ENCODE data around the gene GLRA2. TPM values are rescaled to one million over a fixed set of nuclear protein-coding genes. Genes with fewer than 3 reads are reported as not detected.

GLRA2 gene
- polyA plus RNA-seq, 1 of the 3 experiments (the other 2 are of a cell fraction), result not detected

GRCh38 chrX:14564058-14564457 lies 34.7 kb downstream of the GLRA2 start:
- 3% methylated on average over 2 of the region's 2 CpGs for WGBS (ENCODE audit: low lambda C conversion rate)
- H3K4me1 ChIP-seq (ENCODE audit: control insufficient read depth in 1 of 2, insufficient read depth in 2 of 2, low read depth in 1 of 2, low read length in 1 of 2), result no peaks in the 10 kb centered on the region
- no peak overlapping the region for H3K4me2 ChIP-seq
- H3K9me2 ChIP-seq, result no peaks in the 10 kb centered on the region
- TF ChIP-seq USF2 (IDR thresholded peaks at IDR 0.05; ENCODE audit: borderline replicate concordance, low read depth, low read length) (no peak), SIN3A (IDR thresholded peaks at IDR 0.05; ENCODE audit: borderline replicate concordance, low read depth, low read length) (no peak), PBX3 (IDR thresholded peaks at IDR 0.05) (no peak), ELF1 (IDR thresholded peaks at IDR 0.05) (no peak), RFX5 (IDR thresholded peaks at IDR 0.05; ENCODE audit: low read length) (no peak), SMC3 (IDR thresholded peaks at IDR 0.05; ENCODE audit: low read depth, low read length) (no peak), NFIC (IDR thresholded peaks at IDR 0.05; ENCODE audit: borderline replicate concordance) (no peak), RCOR1 (IDR thresholded peaks at IDR 0.05; ENCODE audit: low read length) (no peak)
- TF ChIP-seq, protein P1, sequence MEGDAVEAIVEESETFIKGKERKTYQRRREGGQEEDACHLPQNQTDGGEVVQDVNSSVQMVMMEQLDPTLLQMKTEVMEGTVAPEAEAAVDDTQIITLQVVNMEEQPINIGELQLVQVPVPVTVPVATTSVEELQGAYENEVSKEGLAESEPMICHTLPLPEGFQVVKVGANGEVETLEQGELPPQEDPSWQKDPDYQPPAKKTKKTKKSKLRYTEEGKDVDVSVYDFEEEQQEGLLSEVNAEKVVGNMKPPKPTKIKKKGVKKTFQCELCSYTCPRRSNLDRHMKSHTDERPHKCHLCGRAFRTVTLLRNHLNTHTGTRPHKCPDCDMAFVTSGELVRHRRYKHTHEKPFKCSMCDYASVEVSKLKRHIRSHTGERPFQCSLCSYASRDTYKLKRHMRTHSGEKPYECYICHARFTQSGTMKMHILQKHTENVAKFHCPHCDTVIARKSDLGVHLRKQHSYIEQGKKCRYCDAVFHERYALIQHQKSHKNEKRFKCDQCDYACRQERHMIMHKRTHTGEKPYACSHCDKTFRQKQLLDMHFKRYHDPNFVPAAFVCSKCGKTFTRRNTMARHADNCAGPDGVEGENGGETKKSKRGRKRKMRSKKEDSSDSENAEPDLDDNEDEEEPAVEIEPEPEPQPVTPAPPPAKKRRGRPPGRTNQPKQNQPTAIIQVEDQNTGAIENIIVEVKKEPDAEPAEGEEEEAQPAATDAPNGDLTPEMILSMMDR (IDR thresholded peaks at IDR 0.05), result no peak
- no peak overlapping the region for H3K27ac ChIP-seq (ENCODE audit: low read depth in 2 of 2, low read length in 1 of 2)
- no peaks in the 10 kb centered on the region for H3K36me3 ChIP-seq (replicated peaks in 1 of 2; ENCODE audit: control insufficient read depth in 1 of 2, insufficient read depth in 2 of 2, low read length in 1 of 2)
- H3K27me3 ChIP-seq (ENCODE audit: insufficient read depth), result no peaks in the 10 kb centered on the region
- ChIA-PET POLR2A (no interaction called here), CTCF (no interaction called here)
- H3K4me3 ChIP-seq (ENCODE audit: low read depth in 2 of 2, low read length in 1 of 2), result no peak overlapping the region
- H3K9ac ChIP-seq, result no peak overlapping the region
- no peaks in the 10 kb centered on the region for H3F3A ChIP-seq (replicated peaks; ENCODE audit: insufficient read depth)
- no peaks in the 10 kb centered on the region for H4K20me1 ChIP-seq (ENCODE audit: insufficient read depth)
- no peaks in the 10 kb centered on the region for H3K79me2 ChIP-seq (ENCODE audit: insufficient read depth)
- DNase-seq, result no peak
- no peak overlapping the region for H2AFZ ChIP-seq (ENCODE audit: low read depth)
- no peaks in the 10 kb centered on the region for H3K9me3 ChIP-seq

DNA sequence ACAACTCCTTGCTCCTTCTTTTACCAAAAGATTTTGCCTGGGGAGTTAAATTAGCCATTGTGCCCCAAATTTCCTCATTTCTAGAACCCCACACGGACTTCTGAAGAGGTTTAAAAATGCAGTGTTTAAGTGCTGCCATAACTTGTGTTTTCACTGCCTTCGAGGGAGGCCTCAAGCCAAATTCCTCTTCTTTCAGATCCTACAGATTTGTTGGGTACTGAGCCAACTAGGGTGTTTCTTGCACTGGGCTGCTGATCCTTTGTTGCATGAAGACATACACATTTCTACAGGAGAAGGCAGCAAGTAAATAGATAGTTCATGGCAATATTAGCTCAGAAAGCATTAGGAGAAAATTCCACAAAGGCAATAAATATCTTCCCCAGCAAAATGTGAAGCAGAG lies 43.8 kb downstream of the GLRA2 start:
- Histone ChIP-seq H3K4me2 (no peak overlapping the region), H3F3A (replicated peaks; ENCODE audit: insufficient read depth) (no peaks in the 10 kb centered on the region), H4K20me1 (ENCODE audit: insufficient read depth) (no peaks in the 10 kb centered on the region), H3K79me2 (ENCODE audit: insufficient read depth) (no peaks in the 10 kb centered on the region), H3K4me1 (ENCODE audit: control insufficient read depth in 1 of 2, insufficient read depth in 2 of 2, low read depth in 1 of 2, low read length in 1 of 2) (no peaks in the 10 kb centered on the region), H3K9me2 (no peaks in the 10 kb centered on the region), H3K27me3 (ENCODE audit: insufficient read depth) (no peaks in the 10 kb centered on the region), H3K4me3 (ENCODE audit: low read depth in 2 of 2, low read length in 1 of 2) (no peak overlapping the region), H3K27ac (ENCODE audit: low read depth in 2 of 2, low read length in 1 of 2) (no peak overlapping the region), H3K9me3 (no peaks in the 10 kb centered on the region), H2AFZ (ENCODE audit: low read depth) (no peak overlapping the region), H3K9ac (no peak overlapping the region), H3K36me3 (replicated peaks in 1 of 2; ENCODE audit: control insufficient read depth in 1 of 2, insufficient read depth in 2 of 2, low read length in 1 of 2) (no peaks in the 10 kb centered on the region)
- 6% methylated on average over 2 of the region's 2 CpGs for WGBS (ENCODE audit: low lambda C conversion rate)
- no peak for DNase-seq
- POLR2A ChIA-PET, result no interaction called here
- no peak for TF ChIP-seq ELF1 (IDR thresholded peaks at IDR 0.05)
- TF ChIP-seq TAF1 (IDR thresholded peaks at IDR 0.05; ENCODE audit: borderline replicate concordance, low read depth, low read length), result no peak
- no peak for TF ChIP-seq CHD2 (IDR thresholded peaks at IDR 0.05; ENCODE audit: low read length, partially characterized antibody)
- TF ChIP-seq SIN3A (IDR thresholded peaks at IDR 0.05; ENCODE audit: borderline replicate concordance, low read depth, low read length), result no peak
- TF ChIP-seq PBX3 (IDR thresholded peaks at IDR 0.05), result no peak
- TF ChIP-seq FOXJ3 (CRISPR knock-in tag; IDR thresholded peaks at IDR 0.05), result no peak
- no peak for TF ChIP-seq RAD21 (IDR thresholded peaks at IDR 0.05; ENCODE audit: low read length)
- no peak for TF ChIP-seq GABPA (IDR thresholded peaks at IDR 0.05; ENCODE audit: low read depth)
- CTCF ChIA-PET, result no interaction called here
